Body of pancreas (tissue), 4 donors: Measurements from ENCODE around the gene STAT5B.

ENCODE experiments used
- POLR2A ChIP-seq, 3 donors: fragments of 450-650 bp; IDR thresholded peaks; one replicate each; pipeline ENCODE4 v1.6.1; 2016; ENCODE audit warnings: antibody characterized with exemption in 3 of 3, mild to moderate bottlenecking in 2 of 3
- TF ChIP-seq, protein P1 (sequence below), 7 experiments: fragments of 450-650 bp in 4 of 7; fragments of 200-600 bp in 3 of 7; sonication (generic) in 3 of 7; IDR thresholded peaks; one replicate each; pipeline ENCODE4 v1.5.1; 2016 to 2019; ENCODE audit warnings: antibody characterized with exemption in 7 of 7

DNA sequence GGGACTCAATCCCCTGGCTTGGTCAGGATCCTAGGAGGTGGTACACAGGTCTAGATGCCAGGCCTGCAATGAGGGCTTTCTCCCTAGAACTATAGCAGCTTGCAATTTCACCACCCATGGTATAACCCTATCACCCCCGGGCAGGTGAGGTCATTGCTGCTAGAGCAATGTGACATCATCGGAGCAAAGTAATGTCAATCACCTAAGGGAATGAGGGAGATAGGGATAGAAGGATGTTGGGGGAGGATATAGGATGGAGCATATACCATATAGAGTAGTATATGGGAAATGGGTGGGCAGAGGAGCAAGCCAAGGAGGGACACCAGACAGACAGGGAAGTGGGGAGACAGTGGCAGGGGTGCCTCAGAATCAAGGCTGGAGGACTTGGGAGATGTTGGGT is 98.5 kb downstream of the STAT5B start:
- TF ChIP-seq POLR2A (IDR thresholded peaks at IDR 0.05): no peak
- TF ChIP-seq, protein P1, sequence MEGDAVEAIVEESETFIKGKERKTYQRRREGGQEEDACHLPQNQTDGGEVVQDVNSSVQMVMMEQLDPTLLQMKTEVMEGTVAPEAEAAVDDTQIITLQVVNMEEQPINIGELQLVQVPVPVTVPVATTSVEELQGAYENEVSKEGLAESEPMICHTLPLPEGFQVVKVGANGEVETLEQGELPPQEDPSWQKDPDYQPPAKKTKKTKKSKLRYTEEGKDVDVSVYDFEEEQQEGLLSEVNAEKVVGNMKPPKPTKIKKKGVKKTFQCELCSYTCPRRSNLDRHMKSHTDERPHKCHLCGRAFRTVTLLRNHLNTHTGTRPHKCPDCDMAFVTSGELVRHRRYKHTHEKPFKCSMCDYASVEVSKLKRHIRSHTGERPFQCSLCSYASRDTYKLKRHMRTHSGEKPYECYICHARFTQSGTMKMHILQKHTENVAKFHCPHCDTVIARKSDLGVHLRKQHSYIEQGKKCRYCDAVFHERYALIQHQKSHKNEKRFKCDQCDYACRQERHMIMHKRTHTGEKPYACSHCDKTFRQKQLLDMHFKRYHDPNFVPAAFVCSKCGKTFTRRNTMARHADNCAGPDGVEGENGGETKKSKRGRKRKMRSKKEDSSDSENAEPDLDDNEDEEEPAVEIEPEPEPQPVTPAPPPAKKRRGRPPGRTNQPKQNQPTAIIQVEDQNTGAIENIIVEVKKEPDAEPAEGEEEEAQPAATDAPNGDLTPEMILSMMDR (IDR thresholded peaks at IDR 0.05): no peak
